NCI-H1436 (cell line): ENCODE results near the gene TIAM2.
"Not testable (repeated sequence)": the region's sequence is repeated elsewhere in the genome, so short reads cannot be mapped to it uniquely, and the experiment has no call there.

Experiments used
- DNase-seq: peaks from one replicate; lab custom pipeline; 2025; lab: John Stamatoyannopoulos, UW

TIAM2 gene

GRCh38 chr6:155103083-155103645, 108.0 kb downstream of the TIAM2 start:
- DNase-seq = not testable (repeated sequence)

- no peak for DNase-seq
Measured at GRCh38 chr6:155103816-155104366, 108.8 kb downstream of the TIAM2 start.

- no peak for DNase-seq
Measured at GRCh38 chr6:155106456-155107115, 111.5 kb downstream of the TIAM2 start.

- no peak for DNase-seq
Measured at GRCh38 chr6:155107432-155108069, 112.4 kb downstream of the TIAM2 start.

- no peak for DNase-seq
Measured at GRCh38 chr6:155108070-155108820, 113.1 kb downstream of the TIAM2 start.

- DNase-seq = no peak
Measured at GRCh38 chr6:155110721-155111120, 115.6 kb downstream of the TIAM2 start.

GRCh38 chr6:155112757-155113156, 117.6 kb downstream of the TIAM2 start:
- no peak for DNase-seq

- DNase-seq = no peak
Measured at GRCh38 chr6:155115893-155116570, 120.9 kb downstream of the TIAM2 start.

- DNase-seq = no peak
Measured at GRCh38 chr6:155116571-155116910, 121.4 kb downstream of the TIAM2 start.

- no peak for DNase-seq
Measured at GRCh38 chr6:155117256-155117655, 122.1 kb downstream of the TIAM2 start.

- DNase-seq = no peak
Measured at GRCh38 chr6:155117785-155118184, 122.7 kb downstream of the TIAM2 start.

GRCh38 chr6:155119201-155119600, 124.1 kb downstream of the TIAM2 start:
- DNase-seq = not testable (repeated sequence)

GRCh38 chr6:155120034-155120433, 124.9 kb downstream of the TIAM2 start:
- DNase-seq = no peak

GRCh38 chr6:155121294-155121693, 126.2 kb downstream of the TIAM2 start:
- DNase-seq = no peak

GRCh38 chr6:155121699-155122098, 126.6 kb downstream of the TIAM2 start:
- DNase-seq = no peak

- DNase-seq = no peak
Measured at GRCh38 chr6:155122199-155122950, 127.3 kb downstream of the TIAM2 start.

- DNase-seq = no peak
Measured at GRCh38 chr6:155123520-155123919, 128.4 kb downstream of the TIAM2 start.

- no peak for DNase-seq
Measured at GRCh38 chr6:155125906-155126305, 130.8 kb downstream of the TIAM2 start.

GRCh38 chr6:155126727-155127439, 131.8 kb downstream of the TIAM2 start:
- no peak for DNase-seq

GRCh38 chr6:155128977-155129376, 133.9 kb downstream of the TIAM2 start:
- DNase-seq = no peak

GRCh38 chr6:155129744-155130143, 134.6 kb downstream of the TIAM2 start:
- DNase-seq = no peak
